SK-N-MC (cell line): ENCODE results near the gene NUBPL.

Experiments used
- EZH2 ChIP-seq: fragments of 200-600 bp; sonication (generic); IDR thresholded peaks from one replicate; pipeline ENCODE4 v1.6.1; 2017; ENCODE audit warnings: antibody characterized with exemption
- FOXP2 ChIP-seq: optimal IDR thresholded peaks from 2 replicates; pipeline ENCODE3; 2011; ENCODE audit warnings: mild to moderate bottlenecking, moderate library complexity; ENCODE audit not compliant: insufficient read depth; ENCODE audit errors: extremely low read length, control extremely low read depth
- POLR2AphosphoS5 ChIP-seq: IDR thresholded peaks from 2 replicates; pipeline ENCODE4 v1.6.1; 2012; ENCODE audit warnings: mild to moderate bottlenecking, low read depth, low read length, borderline replicate concordance

GRCh38 chr14:31837031-31837430 lies 275.8 kb downstream of the NUBPL start:
- TF ChIP-seq POLR2AphosphoS5 = no peak
- TF ChIP-seq EZH2 = no peak
- TF ChIP-seq FOXP2 = no peak
